Activated T-helper 2 cell treated with anti-CD3 and anti-CD28 coated beads, Interferon-gamma antibody, Interleukin-2, Interleukin-4, amounts not matched to agents 10 μg/mL and 5 μg/mL and 100 μg/mL, durations not matched to agents 14 hours and 24 hours and 36 hours (primary cell): ENCODE measurements around the gene ANK2. TPM values are rescaled to one million over a fixed set of nuclear protein-coding genes. Genes with fewer than 3 reads are reported as not detected.

Source experiments
- DNase-seq: peaks from one replicate; pipeline ENCODE4 v3.0.0; 2021; ENCODE audit warnings: low spot score
- H3K27ac Mint-ChIP-seq: one replicate; pipeline ENCODE4 v1.8.0; 2021; ENCODE audit warnings: mixed read lengths
- H3K27me3 Mint-ChIP-seq: one replicate; pipeline ENCODE4 v1.8.0; 2021; ENCODE audit warnings: low read depth, mixed read lengths
- H3K36me3 Mint-ChIP-seq: one replicate; pipeline ENCODE4 v1.8.0; 2021; ENCODE audit warnings: low read depth, mixed read lengths
- H3K4me1 Mint-ChIP-seq: one replicate; pipeline ENCODE4 v1.8.0; 2021; ENCODE audit warnings: low read depth, mixed read lengths
- H3K4me3 Mint-ChIP-seq: one replicate; pipeline ENCODE4 v1.8.0; 2021; ENCODE audit warnings: low read depth, mild to moderate bottlenecking, moderate library complexity, mixed read lengths
- H3K9me3 Mint-ChIP-seq: one replicate; pipeline ENCODE4 v1.8.0; 2021; ENCODE audit warnings: mixed read lengths
- intact Hi-C: fragments of 100-400 bp; cut with micrococcal nuclease; formaldehyde crosslinking; loops from one replicate; pipeline ENCODE4 v1.15.1; 2023
- total RNA-seq: library from RNA; stranded (reverse); gene quantifications from 2 replicates; pipeline ENCODE4 v1.2.3, GENCODE V29; 2022

The ANK2 gene
- total RNA-seq, 1 donor from 2014 or later = 2.9 TPM

GRCh38 chr4:113368056-113368455 is 318.6 kb downstream of the ANK2 start:
- H3K4me1 Mint-ChIP-seq = peaks cover 3% of the 10 kb centered on the region
- H3K9me3 Mint-ChIP-seq = no peaks in the 10 kb centered on the region
- intact Hi-C loops = no loop called here
- H3K27me3 Mint-ChIP-seq = peaks cover 9% of the 10 kb centered on the region
- DNase-seq = no peak
- no peaks in the 10 kb centered on the region for H3K36me3 Mint-ChIP-seq
- no peak overlapping the region for H3K4me3 Mint-ChIP-seq
- H3K27ac Mint-ChIP-seq = no peak overlapping the region

- no peak for DNase-seq
- Mint-ChIP-seq H3K9me3 (no peaks in the 10 kb centered on the region), H3K27ac (no peak overlapping the region), H3K4me1 (peaks cover 3% of the 10 kb centered on the region), H3K36me3 (no peaks in the 10 kb centered on the region), H3K27me3 (peaks cover 11% of the 10 kb centered on the region), H3K4me3 (no peak overlapping the region)
- intact Hi-C loops = no loop called here
These were observed 321.7 kb downstream of the ANK2 start for GRCh38 chr4:113371111-113371510.

GRCh38 chr4:113375964-113376666 is 326.7 kb downstream of the ANK2 start:
- Mint-ChIP-seq H3K4me3 (no peak overlapping the region), H3K9me3 (no peaks in the 10 kb centered on the region), H3K4me1 (no peaks in the 10 kb centered on the region), H3K27ac (no peak overlapping the region), H3K36me3 (no peaks in the 10 kb centered on the region), H3K27me3 (peaks cover 13% of the 10 kb centered on the region)
- intact Hi-C loops = no loop called here
- DNase-seq = no peak

- H3K4me1 Mint-ChIP-seq = peaks cover 1% of the 10 kb centered on the region
- no peaks in the 10 kb centered on the region for H3K9me3 Mint-ChIP-seq
- no peak overlapping the region for H3K4me3 Mint-ChIP-seq
- no peak overlapping the region for H3K27ac Mint-ChIP-seq
- no peaks in the 10 kb centered on the region for H3K36me3 Mint-ChIP-seq
- peaks cover 10% of the 10 kb centered on the region for H3K27me3 Mint-ChIP-seq
- no peak for DNase-seq
- intact Hi-C loops = no loop called here
These were observed 329.4 kb downstream of the ANK2 start for GRCh38 chr4:113378836-113379235.

GRCh38 chr4:113382704-113383103 is 333.3 kb downstream of the ANK2 start:
- H3K27ac Mint-ChIP-seq = no peak overlapping the region
- H3K4me3 Mint-ChIP-seq = no peak overlapping the region
- intact Hi-C loops = no loop called here
- peaks cover 15% of the 10 kb centered on the region for H3K27me3 Mint-ChIP-seq
- no peak for DNase-seq
- no peaks in the 10 kb centered on the region for H3K36me3 Mint-ChIP-seq
- H3K4me1 Mint-ChIP-seq = peaks cover 11% of the 10 kb centered on the region
- H3K9me3 Mint-ChIP-seq = no peaks in the 10 kb centered on the region

- intact Hi-C loops = no loop called here
- peaks cover 17% of the 10 kb centered on the region for H3K27me3 Mint-ChIP-seq
These were observed 333.8 kb downstream of the ANK2 start for GRCh38 chr4:113383111-113383785.

GRCh38 chr4:113384600-113384999 is 335.1 kb downstream of the ANK2 start:
- H3K4me3 Mint-ChIP-seq = no peak overlapping the region
- no peak for DNase-seq
- intact Hi-C loops = loop anchor here (1.0 kb wide), 2 partner anchors 29 to 378 kb away; no protein-coding TSS in a partner anchor
- peaks cover 17% of the 10 kb centered on the region for H3K27me3 Mint-ChIP-seq
- no peaks in the 10 kb centered on the region for H3K9me3 Mint-ChIP-seq
- peak overlapping the region; percentile 48 for H3K27ac Mint-ChIP-seq
- no peaks in the 10 kb centered on the region for H3K36me3 Mint-ChIP-seq
- H3K4me1 Mint-ChIP-seq = peaks cover 11% of the 10 kb centered on the region

More at GRCh38 chr4:113383111-113383785, 333.8 kb downstream of the ANK2 start:
- no peak overlapping the region for H3K27ac Mint-ChIP-seq
- H3K36me3 Mint-ChIP-seq = no peaks in the 10 kb centered on the region
- DNase-seq = no peak
- peaks cover 11% of the 10 kb centered on the region for H3K4me1 Mint-ChIP-seq
- no peak overlapping the region for H3K4me3 Mint-ChIP-seq
- H3K9me3 Mint-ChIP-seq = no peaks in the 10 kb centered on the region

- Mint-ChIP-seq H3K4me3 (no peak overlapping the region), H3K36me3 (no peaks in the 10 kb centered on the region), H3K4me1 (peaks cover 11% of the 10 kb centered on the region), H3K27ac (no peak overlapping the region), H3K9me3 (no peaks in the 10 kb centered on the region), H3K27me3 (peaks cover 15% of the 10 kb centered on the region)
- no peak for DNase-seq
- intact Hi-C loops = no loop called here
These were observed 335.9 kb downstream of the ANK2 start for GRCh38 chr4:113385281-113385899.

- H3K27ac Mint-ChIP-seq = no peak overlapping the region
- peaks cover 20% of the 10 kb centered on the region for H3K27me3 Mint-ChIP-seq
- no peak for DNase-seq
- no peak overlapping the region for H3K4me3 Mint-ChIP-seq
- no peaks in the 10 kb centered on the region for H3K36me3 Mint-ChIP-seq
- intact Hi-C loops = no loop called here
- H3K9me3 Mint-ChIP-seq = no peaks in the 10 kb centered on the region
- H3K4me1 Mint-ChIP-seq = peaks cover 10% of the 10 kb centered on the region
These were observed 339.7 kb downstream of the ANK2 start for GRCh38 chr4:113389160-113389559.

- Mint-ChIP-seq H3K4me3 (no peak overlapping the region), H3K9me3 (no peaks in the 10 kb centered on the region), H3K27me3 (peaks cover 17% of the 10 kb centered on the region), H3K4me1 (peaks cover 3% of the 10 kb centered on the region), H3K36me3 (no peaks in the 10 kb centered on the region), H3K27ac (no peak overlapping the region)
- DNase-seq = no peak
- intact Hi-C loops = loop anchor here (5.0 kb wide), 2 partner anchors 114 to 511 kb away; no protein-coding TSS in a partner anchor
These were observed 341.4 kb downstream of the ANK2 start for GRCh38 chr4:113390850-113391249.

- H3K27ac Mint-ChIP-seq = no peak overlapping the region
- intact Hi-C loops = loop anchor here (1.0 to 5.0 kb wide), 7 partner anchors 53 to 991 kb away; no protein-coding TSS in a partner anchor
- DNase-seq = no peak
- H3K4me1 Mint-ChIP-seq = peaks cover 3% of the 10 kb centered on the region
- H3K9me3 Mint-ChIP-seq = no peaks in the 10 kb centered on the region
- peaks cover 7% of the 10 kb centered on the region for H3K27me3 Mint-ChIP-seq
- no peaks in the 10 kb centered on the region for H3K36me3 Mint-ChIP-seq
- H3K4me3 Mint-ChIP-seq = no peak overlapping the region
These were observed 344.8 kb downstream of the ANK2 start for GRCh38 chr4:113394108-113394729.

- DNase-seq = peak; percentile 44
- intact Hi-C loops = loop anchor here (1.0 to 5.0 kb wide), 7 partner anchors 52 to 990 kb away; no protein-coding TSS in a partner anchor
- peaks cover 3% of the 10 kb centered on the region for H3K4me1 Mint-ChIP-seq
- H3K27ac Mint-ChIP-seq = no peak overlapping the region
- H3K36me3 Mint-ChIP-seq = no peaks in the 10 kb centered on the region
- peaks cover 7% of the 10 kb centered on the region for H3K27me3 Mint-ChIP-seq
- no peak overlapping the region for H3K4me3 Mint-ChIP-seq
- H3K9me3 Mint-ChIP-seq = no peaks in the 10 kb centered on the region
These were observed 345.5 kb downstream of the ANK2 start for GRCh38 chr4:113394730-113395530.
